Fibroblast of pulmonary artery (primary cell): ENCODE measurements around the gene MRPL58.
"Not testable (repeated sequence)": the region's sequence is repeated elsewhere in the genome, so short reads cannot be mapped to it uniquely, and the experiment has no call there.

ENCODE experiments used
- DNase-seq: peaks from one replicate; pipeline ENCODE4 v3.0.0-alpha.2; 2010; ENCODE audit warnings: low read depth
- H3K4me3 ChIP-seq: replicated peaks from 2 replicates; pipeline ENCODE4 v1.5.1; 2011; ENCODE audit warnings: low read depth, mild to moderate bottlenecking, control low read depth, low read length, moderate library complexity
- CTCF ChIP-seq: IDR thresholded peaks from 2 replicates; pipeline ENCODE4 v1.5.1; 2011; ENCODE audit warnings: mild to moderate bottlenecking, control low read depth, low read length, inconsistent platforms; ENCODE audit errors: missing control alignments

The MRPL58 gene

GRCh38 chr17:75041656-75042280 is 29.3 kb downstream of the MRPL58 start:
- H3K4me3 ChIP-seq: no peak overlapping the region
- TF ChIP-seq CTCF: no peak
- no peak for DNase-seq

GRCh38 chr17:75043789-75044188 is 31.3 kb downstream of the MRPL58 start:
- H3K4me3 ChIP-seq, DNase-seq: not testable (repeated sequence)

GRCh38 chr17:75044716-75045115 is 32.2 kb downstream of the MRPL58 start:
- no peak for DNase-seq
- TF ChIP-seq CTCF: no peak

GRCh38 chr17:75045946-75046406 is 33.5 kb downstream of the MRPL58 start:
- DNase-seq: not testable (repeated sequence)
- peak overlapping the region; percentile 96 for H3K4me3 ChIP-seq

More at GRCh38 chr17:75044716-75045115, 32.2 kb downstream of the MRPL58 start:
- H3K4me3 ChIP-seq: no peak overlapping the region

GRCh38 chr17:75046407-75047289 is 34.2 kb downstream of the MRPL58 start, which contains the start of the genes ATP5PD and KCTD2:
ATP5PD (minus strand) TSS chr17:75046969; CDS start chr17:75042650, 4,319 bp downstream.
KCTD2 (plus strand) TSS chr17:75047225; CDS start chr17:75047251, 26 bp downstream.
- TF ChIP-seq CTCF: no peak
- H3K4me3 ChIP-seq: peak within 1 kb of the TSS; percentile 96

GRCh38 chr17:75047398-75048098 is 35.1 kb downstream of the MRPL58 start:
- TF ChIP-seq CTCF: no peak
- no peak for DNase-seq
- peak overlapping the region; percentile 96 for H3K4me3 ChIP-seq

More at GRCh38 chr17:75046407-75047289, 34.2 kb downstream of the MRPL58 start, which contains the start of the genes ATP5PD and KCTD2:
- DNase-seq: peak; percentile 97

GRCh38 chr17:75048249-75048878 is 35.9 kb downstream of the MRPL58 start:
- TF ChIP-seq CTCF: no peak
- peak; percentile 62 for DNase-seq
- H3K4me3 ChIP-seq: peak overlapping the region; percentile 96
